Hepatocyte (in vitro differentiated cells): ENCODE results near the gene CFAP54.

ENCODE experiments used
- CTCF ChIP-seq: fragments of 200-600 bp; sonication (generic); IDR thresholded peaks from 2 replicates; pipeline ENCODE4 v1.5.1; 2016; ENCODE audit warnings: antibody characterized with exemption, mild to moderate bottlenecking; ENCODE audit not compliant: poor library complexity
- EZH2 ChIP-seq: fragments of 200-600 bp; sonication (generic); IDR thresholded peaks from 2 replicates; pipeline ENCODE4 v1.6.1; 2016; ENCODE audit warnings: antibody characterized with exemption, mild to moderate bottlenecking, borderline replicate concordance

GRCh38 chr12:96828169-96828789 lies 338.9 kb downstream of the CFAP54 start:
- no peak for TF ChIP-seq CTCF
- no peak for TF ChIP-seq EZH2
